ENCODE data around the gene TBC1D3B. TPM values are rescaled to one million over a fixed set of nuclear protein-coding genes. Genes with fewer than 3 reads are reported as not detected.

Gene TBC1D3B
- total RNA-seq, 1 experiment from 2014 or later, result 11.3 TPM

- peaks cover 9 to 16% of the 10 kb centered on the region in 2 experiments; a peak in 3 of 4 replicates for H3K9me3 ChIP-seq (ENCODE audit: control insufficient read depth in 1 of 2, insufficient read depth in 1 of 2, low read depth in 1 of 2, low read length in 2 of 2)
- ChIA-PET POLR2A (no interaction called here), CTCF (interaction anchor here (1.1 to 2.2 kb wide), 3 partner anchors 13 to 153 kb away, joined by 3 to 12 read pairs (median 5); no protein-coding TSS in a partner anchor), RAD21 (ENCODE audit: low non-redundant PET in 1 of 2, low total read pairs in 2 of 2, uncharacterized antibody in 2 of 2, unreplicated experiment in 2 of 2) (no interaction called here)
- no peak overlapping the region for H3K27ac ChIP-seq (ENCODE audit: low read depth, low read length)
- no peaks in the 10 kb centered on the region for H3K9me2 ChIP-seq (ENCODE audit: insufficient read depth)
- H3K4me3 ChIP-seq (replicated peaks in 1 of 2; ENCODE audit: low read depth in 1 of 2, low read length in 2 of 2), result no peak overlapping the region
- no peaks in the 10 kb centered on the region for H3K79me2 ChIP-seq (ENCODE audit: insufficient read depth, low read length)
- TF ChIP-seq EZH2 (IDR thresholded peaks at IDR 0.05) (no peak), CTCF (IDR thresholded peaks at IDR 0.05 in 2 of 3, conservative IDR thresholded peaks at IDR 0.05 in 1 of 3; ENCODE audit: borderline replicate concordance in 1 of 3, insufficient read depth in 1 of 3, low read depth in 2 of 3, low read length in 2 of 3) (no peak), ZNF274 (IDR thresholded peaks at IDR 0.05; ENCODE audit: low read depth, low read length) (no peak), EZH2phosphoT487 (IDR thresholded peaks at IDR 0.05; ENCODE audit: borderline replicate concordance) (no peak), POLR2A (IDR thresholded peaks at IDR 0.05; ENCODE audit: borderline replicate concordance, extremely low read depth, insufficient read depth, insufficient read length) (no peak), ELF1 (IDR thresholded peaks at IDR 0.05; ENCODE audit: borderline replicate concordance, low read depth) (no peak), JUND (IDR thresholded peaks at IDR 0.05) (no peak), ZFX (IDR thresholded peaks at IDR 0.05) (no peak), TCF7L2 (IDR thresholded peaks at IDR 0.05; ENCODE audit: borderline replicate concordance, extremely low read depth, insufficient read depth, insufficient read length) (no peak)
- H4K20me1 ChIP-seq (ENCODE audit: insufficient read depth), result no peaks in the 10 kb centered on the region
- no peak overlapping the region for H3K4me2 ChIP-seq (ENCODE audit: low read length)
- H3K9ac ChIP-seq (ENCODE audit: low read length), result no peak overlapping the region
- no peak for DNase-seq (ENCODE audit: low read depth, low spot score)
- H3K36me3 ChIP-seq (ENCODE audit: control insufficient read depth in 1 of 2, insufficient read depth in 2 of 2, low read length in 2 of 2), result no peaks in the 10 kb centered on the region
- H3K4me1 ChIP-seq (ENCODE audit: control insufficient read depth in 1 of 2, insufficient read depth in 2 of 2, low read length in 2 of 2), result no peaks in the 10 kb centered on the region
- no TSS peak for BruUV-seq (replicated peaks)
- intact Hi-C loops (cut with micrococcal nuclease), result no loop called here
- no peak for ATAC-seq
- no peak overlapping the region for H2AFZ ChIP-seq (ENCODE audit: low read depth, low read length, poor library complexity, severe bottlenecking)
- H3K27me3 ChIP-seq (ENCODE audit: insufficient read depth, low read length), result 0 out of 2 replicates have a peak, but pooled peaks cover 7% of the 10 kb centered on the region
Measured at GRCh38 chr17:36129616-36130015, 46.8 kb downstream of the TBC1D3B start.
